Measurements from ENCODE around the gene CHAT. TPM values are rescaled to one million over a fixed set of nuclear protein-coding genes. Genes with fewer than 3 reads are reported as not detected.
A peak's percentile ranks its signal among the peaks of the same experiment; 100 is the strongest.

CHAT gene
- polyA plus RNA-seq, 4 donors = not detected

- DNase-seq (ENCODE audit: low read depth in 4 of 4, low spot score in 2 of 4) = no peak
Measured at GRCh38 chr10:49596836-49597235, 17.0 kb upstream of the CHAT start.

GRCh38 chr10:49597426-49598163, 16.2 kb upstream of the CHAT start:
- no peak for DNase-seq (ENCODE audit: low read depth in 4 of 4, low spot score in 2 of 4)

DNA sequence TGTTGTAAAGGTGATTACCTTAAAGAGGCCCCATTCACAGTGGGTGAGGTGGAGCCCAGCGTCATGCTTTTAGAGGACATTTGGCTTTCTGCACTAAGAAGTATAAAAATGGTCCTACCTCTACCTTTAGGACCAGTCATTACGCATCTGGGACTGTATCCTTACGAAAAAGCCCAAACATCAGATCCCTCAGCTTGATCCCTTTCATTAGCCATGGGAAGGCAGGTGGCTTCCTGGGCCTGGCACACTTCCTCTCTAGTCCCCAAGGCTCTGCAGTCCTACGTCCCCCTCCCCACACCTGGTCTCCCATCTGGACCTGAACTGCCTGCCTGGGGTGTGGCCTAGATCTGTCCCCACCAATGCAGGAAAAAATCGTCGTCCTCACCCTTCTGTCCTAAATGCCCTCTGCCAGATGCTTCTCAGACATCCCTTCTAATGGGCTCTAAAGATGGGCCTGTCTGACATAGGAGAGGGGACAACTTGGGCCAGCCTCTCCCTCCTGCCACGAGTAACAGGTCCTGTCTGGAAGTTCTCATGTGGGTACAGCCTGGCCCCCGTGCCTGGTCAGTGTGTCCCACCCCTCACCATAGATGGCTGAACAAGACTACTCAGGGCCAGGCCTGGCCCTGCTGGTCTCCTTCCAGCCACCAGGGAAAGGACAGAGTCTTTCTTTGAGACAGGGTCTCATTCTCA, 15.5 kb upstream of the CHAT start:
- no peak for DNase-seq (ENCODE audit: low read depth in 4 of 4, low spot score in 2 of 4)

DNA sequence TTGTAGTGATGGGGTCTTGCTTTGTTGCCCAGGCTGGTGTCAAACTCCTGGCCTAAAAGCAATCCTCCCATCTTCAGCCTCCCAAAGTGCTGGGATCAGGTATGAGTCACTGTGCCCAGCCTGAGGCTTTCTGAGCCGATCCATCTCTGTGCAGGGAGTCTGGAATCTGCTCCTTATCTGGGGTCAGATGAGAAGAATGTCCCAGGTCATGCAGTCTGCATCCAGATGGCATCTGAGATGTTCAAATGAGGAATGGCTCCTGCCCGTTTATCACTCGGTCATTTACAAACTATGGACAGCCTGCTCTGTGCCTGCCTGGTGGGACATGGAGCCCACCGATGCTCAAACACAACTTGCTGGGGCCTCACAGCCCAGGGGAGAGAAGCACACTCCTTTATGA, 14.9 kb upstream of the CHAT start:
- DNase-seq (ENCODE audit: low read depth in 4 of 4, low spot score in 2 of 4) = no peak

- DNase-seq (ENCODE audit: low read depth in 4 of 4, low spot score in 2 of 4) = no peak
Measured at GRCh38 chr10:49599546-49599945, 14.3 kb upstream of the CHAT start.

DNA sequence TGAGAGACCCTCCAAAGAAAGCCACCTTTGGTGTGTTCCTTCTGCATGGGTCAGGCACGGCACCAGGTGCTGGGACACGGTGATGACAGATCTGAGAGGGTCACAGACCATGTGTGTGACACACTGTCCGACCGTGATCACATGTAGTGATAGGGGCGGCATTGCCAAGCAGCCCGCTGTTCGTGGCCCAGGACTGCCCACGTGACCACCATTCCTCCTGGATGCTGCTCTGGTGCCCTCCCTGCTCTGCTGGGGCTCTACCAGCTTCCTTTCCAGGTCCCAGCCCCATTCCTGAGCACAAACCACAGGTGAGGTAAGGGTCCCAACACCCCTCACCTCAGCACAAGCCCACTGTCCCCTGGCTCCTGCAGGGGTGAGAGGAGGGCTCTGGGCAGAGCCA, 13.8 kb upstream of the CHAT start:
- no peak for DNase-seq (ENCODE audit: low read depth in 4 of 4, low spot score in 2 of 4)

DNA sequence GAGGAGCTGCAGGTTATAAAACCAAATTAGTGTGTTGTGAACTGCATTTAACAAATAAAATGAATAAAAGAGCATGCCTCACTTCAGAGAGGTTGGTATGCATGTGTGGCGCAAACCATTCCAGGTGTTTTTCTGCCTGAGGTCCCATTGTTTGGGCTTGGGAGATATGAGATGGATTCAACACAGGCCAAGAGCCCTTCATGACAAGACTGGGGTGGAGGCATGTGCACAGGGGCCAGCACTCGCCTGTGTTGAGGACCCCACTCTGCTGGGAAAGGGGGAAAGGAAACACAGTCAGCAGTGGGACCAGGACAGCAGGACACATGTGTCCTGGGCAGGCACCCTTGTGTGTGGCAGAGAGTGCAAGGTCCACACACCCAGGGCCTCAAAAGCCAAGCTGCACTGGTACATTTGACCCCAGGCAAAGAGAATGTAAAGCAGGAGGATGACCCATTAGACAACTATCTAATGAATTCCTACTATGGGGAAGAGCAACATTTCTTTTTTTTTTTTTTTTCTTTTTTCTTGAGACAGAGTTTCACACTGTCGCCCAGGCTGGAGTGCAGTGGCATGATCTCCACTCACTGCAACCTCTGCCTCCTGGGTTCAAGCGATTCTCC, 12.9 kb upstream of the CHAT start:
- DNase-seq (ENCODE audit: low read depth in 4 of 4, low spot score in 2 of 4) = no peak

DNA sequence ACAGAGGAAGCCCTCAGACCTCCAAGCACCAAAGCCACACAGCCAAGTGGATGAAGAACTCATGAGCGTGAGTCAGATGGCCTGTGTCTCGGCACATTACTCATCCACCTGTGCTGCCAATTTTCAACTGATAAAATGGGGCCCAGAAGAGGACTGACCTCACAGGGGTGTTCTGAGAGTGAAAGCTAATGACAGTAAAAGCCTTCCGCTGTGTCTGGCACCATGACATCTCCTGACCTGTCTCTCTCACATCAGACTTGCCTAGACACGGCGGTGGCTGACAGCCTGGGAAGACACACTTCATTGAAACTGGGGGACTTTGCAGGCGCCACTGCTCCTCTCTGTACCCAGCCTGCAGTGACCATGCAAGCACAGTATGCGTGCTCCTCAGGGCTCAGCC, 12.0 kb upstream of the CHAT start:
- DNase-seq (ENCODE audit: low read depth in 4 of 4, low spot score in 2 of 4) = no peak

DNA sequence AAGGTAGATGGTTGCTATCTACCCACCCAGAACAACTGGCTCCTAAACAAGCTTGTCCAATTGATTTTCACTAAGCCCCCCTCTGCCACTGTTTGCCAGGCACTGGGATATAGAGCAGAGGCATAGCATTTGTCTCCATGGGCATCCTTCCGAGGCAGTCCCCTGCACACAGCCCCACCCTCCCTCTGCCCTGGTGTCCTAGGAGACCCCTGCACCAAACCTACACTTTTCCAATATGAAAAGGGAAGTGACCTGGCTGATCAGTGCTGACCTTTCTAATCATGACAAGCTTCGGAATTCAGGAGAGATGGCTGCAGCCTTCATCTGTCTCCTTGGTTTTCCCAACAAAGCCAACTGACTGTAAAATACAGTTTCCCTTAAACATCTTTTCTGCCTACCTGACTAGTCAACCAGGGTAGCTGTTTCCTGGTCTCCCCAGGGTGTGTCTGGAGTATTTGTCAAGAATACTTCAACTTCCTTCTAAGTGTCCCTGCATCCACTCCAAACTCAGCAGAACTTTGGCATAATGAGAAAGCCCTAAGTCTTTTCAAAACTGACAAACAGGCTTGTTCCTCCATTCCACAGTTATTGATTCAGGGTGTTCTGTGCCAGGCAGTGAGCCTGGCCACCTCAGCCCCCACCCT, 11.3 kb upstream of the CHAT start:
- no peak for DNase-seq (ENCODE audit: low read depth in 4 of 4, low spot score in 2 of 4)

DNA sequence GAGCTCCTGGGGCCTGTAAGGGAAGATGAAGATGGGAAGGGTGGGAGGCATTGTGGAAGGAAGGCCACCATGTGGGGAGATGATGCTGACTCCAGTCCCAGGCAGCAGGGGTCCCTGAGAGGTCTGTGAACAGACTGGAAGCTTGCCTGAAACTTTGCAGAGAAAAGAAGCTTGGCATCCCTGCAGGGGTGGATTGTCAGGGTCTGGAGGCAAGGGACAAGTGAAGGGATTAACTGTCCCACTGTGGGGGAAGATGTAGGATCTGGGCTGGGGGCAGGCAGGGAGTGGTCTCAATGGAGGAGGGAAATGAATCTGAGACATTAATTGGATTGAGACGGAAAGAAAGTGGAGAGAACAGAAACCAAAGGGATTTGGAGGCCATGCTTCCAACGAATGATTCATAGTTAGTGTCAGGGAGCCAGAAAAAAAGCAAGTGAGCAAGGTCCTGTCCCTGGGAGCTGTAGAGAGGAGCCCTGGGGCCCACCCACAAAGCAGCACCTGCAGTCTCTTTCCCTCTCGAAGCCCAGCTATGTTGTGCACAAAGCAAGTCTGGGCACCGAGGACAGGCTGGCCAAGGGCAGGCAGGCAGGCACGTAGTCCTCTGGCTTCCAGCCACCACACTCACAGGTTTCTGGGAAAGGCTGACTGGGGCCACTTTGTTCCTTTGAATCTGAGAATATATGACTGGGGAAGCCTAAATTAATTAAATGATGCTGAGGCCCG, 8.5 kb upstream of the CHAT start:
- DNase-seq (ENCODE audit: low read depth in 4 of 4, low spot score in 2 of 4) = no peak

DNA sequence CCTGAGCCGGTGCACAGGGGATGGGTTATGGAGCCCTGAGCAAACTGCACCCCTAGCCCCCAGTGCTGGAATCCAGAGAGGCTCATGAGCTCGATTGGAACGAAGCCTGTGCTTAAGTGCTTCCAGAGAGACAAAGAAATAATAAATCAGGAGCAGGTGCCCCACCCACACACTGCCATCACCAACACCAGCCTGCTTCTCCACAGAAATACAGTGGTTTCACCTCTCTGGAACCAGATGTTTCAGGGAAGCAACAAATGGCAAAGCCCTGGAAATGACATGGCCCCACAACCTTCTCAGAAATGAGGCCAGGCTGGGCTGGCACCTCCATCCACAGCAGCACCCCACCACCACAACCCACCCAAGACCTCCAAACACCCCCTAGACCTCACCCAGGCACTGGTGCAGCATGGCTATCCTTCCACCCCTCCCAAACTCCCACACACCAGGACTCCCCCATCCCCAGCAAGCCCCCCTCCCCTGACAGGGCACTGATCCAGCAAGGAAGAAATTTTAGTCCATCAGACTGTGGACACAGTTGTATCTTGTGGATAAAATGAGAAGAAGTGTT, 7.8 kb upstream of the CHAT start:
- no peak for DNase-seq (ENCODE audit: low read depth in 4 of 4, low spot score in 2 of 4)

- peak; percentile 29 to 69 (median 60) for DNase-seq (ENCODE audit: low read depth in 4 of 4, low spot score in 2 of 4)
Measured at GRCh38 chr10:49606981-49607535, 6.8 kb upstream of the CHAT start.

DNA sequence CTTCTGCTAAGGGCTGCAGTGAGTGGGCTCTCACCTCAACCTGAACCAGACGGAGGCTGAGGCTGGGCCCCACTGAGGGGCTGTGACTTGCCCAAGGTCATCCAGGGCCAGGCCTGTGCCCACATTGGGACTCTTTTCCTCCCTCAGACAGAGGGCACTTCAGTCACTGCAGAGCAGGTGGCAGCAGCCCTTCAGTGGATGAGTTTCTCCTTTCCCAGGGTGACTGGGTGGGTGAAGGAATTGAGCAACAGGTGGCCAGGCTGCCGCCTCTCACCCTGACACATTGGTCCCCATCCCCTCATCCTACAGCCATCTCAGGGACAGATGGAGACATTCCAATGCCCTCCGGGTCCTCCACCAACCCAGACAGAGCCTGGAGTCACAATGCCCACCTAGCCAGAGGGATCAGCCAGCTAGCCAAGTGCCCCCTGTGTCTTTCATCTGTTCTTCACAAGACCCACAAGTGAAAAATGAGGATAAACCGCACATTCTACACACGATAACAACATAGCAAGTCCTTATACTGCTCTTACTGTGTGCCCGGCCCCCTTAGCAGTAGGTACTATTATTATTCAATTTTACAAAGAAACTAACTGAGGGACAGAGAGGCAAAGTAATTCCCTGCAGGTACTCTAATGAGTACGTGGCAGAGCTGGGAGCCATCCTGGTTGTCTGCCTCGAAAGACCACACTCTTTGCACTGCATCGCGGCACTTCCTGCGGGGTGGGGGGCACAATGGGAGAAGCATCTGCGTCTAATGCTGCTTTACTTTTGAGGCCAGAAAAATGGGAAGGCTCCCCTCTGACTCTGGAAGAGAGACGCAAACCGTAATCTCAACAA, 5.5 kb upstream of the CHAT start:
- no peak for DNase-seq (ENCODE audit: low read depth in 4 of 4, low spot score in 2 of 4)

DNA sequence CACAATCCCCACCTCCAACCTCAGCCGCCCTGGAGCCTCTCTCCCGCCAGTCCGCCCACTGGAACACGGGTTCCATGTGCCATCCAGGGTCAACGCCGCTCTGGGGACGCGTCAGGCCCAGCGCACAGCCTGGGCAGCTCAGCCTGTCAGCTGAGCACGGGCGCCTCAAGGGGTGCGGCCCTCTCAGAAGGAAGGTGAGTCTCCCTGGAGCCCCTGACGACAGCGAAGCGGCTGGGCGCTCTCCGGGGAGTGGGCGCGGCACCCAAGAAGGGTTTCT, 4.9 kb upstream of the CHAT start:
- no peak for DNase-seq (ENCODE audit: low read depth in 4 of 4, low spot score in 2 of 4)

DNA sequence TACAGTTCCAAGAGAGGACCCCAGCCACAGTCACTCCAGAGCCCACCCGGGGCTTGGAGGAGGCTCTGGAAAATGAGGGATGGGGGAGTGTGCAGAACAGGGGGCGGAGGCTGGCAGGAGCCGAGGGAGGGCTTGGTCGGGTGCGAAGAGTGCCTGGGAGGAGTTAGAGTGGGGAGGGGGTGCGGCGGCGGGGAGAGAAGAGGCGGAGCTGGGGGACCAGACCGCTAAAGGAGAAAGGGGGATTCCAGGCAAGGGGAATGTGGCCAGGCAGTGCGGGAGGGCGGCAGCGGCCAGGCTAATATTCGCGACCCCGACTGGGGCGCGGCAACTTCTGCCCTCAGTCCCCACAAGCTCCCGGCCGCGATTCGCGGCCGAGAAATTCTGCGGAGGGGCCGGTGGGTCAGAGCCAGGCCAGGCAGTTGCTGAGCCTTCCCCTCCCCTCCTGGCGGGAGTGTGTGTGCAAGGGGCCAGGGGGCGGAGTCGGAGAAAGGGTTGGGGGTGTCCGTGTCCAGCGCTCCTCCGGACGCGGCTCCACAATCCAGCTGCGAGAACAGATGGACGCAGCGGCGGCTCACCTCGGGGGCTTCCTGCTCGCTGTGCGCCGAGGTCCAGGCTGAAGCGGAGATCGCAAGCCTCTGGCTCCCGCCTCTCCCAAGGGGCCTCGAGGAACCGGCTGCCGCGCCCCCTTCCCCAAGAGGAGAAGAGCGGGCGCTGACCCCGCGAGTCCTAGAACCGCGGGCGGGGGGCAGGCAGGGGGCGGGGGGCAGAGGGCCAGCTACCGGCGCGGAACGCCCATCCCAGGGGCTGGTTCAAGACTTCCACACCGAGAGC, 4.3 kb upstream of the CHAT start:
- no peak for DNase-seq (ENCODE audit: low read depth in 4 of 4, low spot score in 2 of 4)

GRCh38 chr10:49610114-49610457, 3.8 kb upstream of the CHAT start, which contains the start of gene SLC18A3:
TSS of gene SLC18A3 (plus strand) at chr10:49610310. CDS start at chr10:49610741, 431 bp downstream.
- no peak for DNase-seq (ENCODE audit: low read depth in 4 of 4, low spot score in 2 of 4)

DNA sequence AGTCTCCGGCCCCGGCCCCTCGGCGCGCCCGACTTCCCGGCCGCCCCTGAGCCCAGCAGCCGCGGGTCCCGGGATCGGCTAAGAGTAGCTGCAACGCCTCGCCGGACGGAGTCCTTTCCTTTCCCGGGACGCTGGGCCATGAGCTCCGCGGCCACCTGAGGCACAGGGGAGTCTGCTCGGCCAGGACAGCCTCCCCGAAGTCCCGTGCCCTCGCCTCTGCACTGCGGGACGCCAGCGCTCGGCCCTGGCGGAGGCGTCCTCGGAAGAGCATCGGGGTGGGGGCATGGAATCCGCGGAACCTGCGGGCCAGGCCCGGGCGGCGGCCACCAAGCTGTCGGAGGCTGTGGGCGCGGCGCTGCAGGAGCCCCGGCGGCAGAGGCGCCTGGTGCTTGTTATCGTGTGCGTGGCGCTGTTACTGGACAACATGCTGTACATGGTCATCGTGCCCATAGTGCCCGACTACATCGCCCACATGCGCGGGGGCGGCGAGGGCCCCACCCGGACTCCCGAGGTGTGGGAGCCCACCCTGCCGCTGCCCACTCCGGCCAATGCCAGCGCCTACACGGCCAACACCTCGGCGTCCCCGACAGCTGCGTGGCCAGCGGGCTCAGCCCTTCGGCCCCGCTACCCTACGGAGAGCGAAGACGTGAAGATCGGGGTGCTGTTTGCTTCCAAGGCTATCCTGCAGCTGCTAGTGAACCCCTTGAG, 3.2 kb upstream of the CHAT start:
- DNase-seq (ENCODE audit: low read depth in 4 of 4, low spot score in 2 of 4) = no peak

Data from left renal cortex interstitium (tissue), 4 donors.